Activated T-cell treated with anti-CD3 and anti-CD28 coated beads, Interleukin-2, amount 50 U/mL, for 72 hours (primary cell): ENCODE measurements around the gene DRD5. TPM values are rescaled to one million over a fixed set of nuclear protein-coding genes. Genes with fewer than 3 reads are reported as not detected.
"Not testable (repeated sequence)": the region's sequence is repeated elsewhere in the genome, so short reads cannot be mapped to it uniquely, and the experiment has no call there.

Experiments
- ATAC-seq, 2 donors: fragments of 150-1000 bp; cut with Tn5 transposase; replicated peaks in 1 of 2; 2 replicates each; pipeline ENCODE4 v1.10.0; 2021; ENCODE audit warnings: moderate library complexity in 2 of 2, mild to moderate bottlenecking in 1 of 2
- DNase-seq, 2 donors: peaks; one replicate each; pipeline ENCODE4 v3.0.0; 2021 to 2022; ENCODE audit warnings: mixed read lengths in 1 of 2
- H3K27ac Mint-ChIP-seq: one replicate; pipeline ENCODE4 v1.8.0; 2022; ENCODE audit warnings: mild to moderate bottlenecking, moderate library complexity, mixed read lengths
- H3K27me3 Mint-ChIP-seq: one replicate; pipeline ENCODE4 v1.8.0; 2022; ENCODE audit warnings: low read depth, mixed read lengths
- H3K36me3 Mint-ChIP-seq, 2 donors: one replicate each; pipeline ENCODE4 v1.8.0; 2022; ENCODE audit warnings: mixed read lengths in 2 of 2, mild to moderate bottlenecking in 1 of 2; ENCODE audit not compliant: insufficient read depth in 2 of 2
- H3K4me1 Mint-ChIP-seq: one replicate; pipeline ENCODE4 v1.8.0; 2022; ENCODE audit warnings: low read depth, mixed read lengths
- H3K4me3 Mint-ChIP-seq, 2 donors: one replicate each; pipeline ENCODE4 v1.8.0; 2022; ENCODE audit warnings: mild to moderate bottlenecking in 2 of 2, mixed read lengths in 2 of 2, moderate library complexity in 2 of 2
- H3K9me3 Mint-ChIP-seq, 2 donors: one replicate each; pipeline ENCODE4 v1.8.0; 2022; ENCODE audit warnings: mixed read lengths in 2 of 2
- total RNA-seq, 2 donors: library from RNA; stranded (reverse); gene quantifications; one replicate each; pipeline ENCODE4 v1.2.3, GENCODE V29; 2022

DRD5 gene
- total RNA-seq: not detected

- Mint-ChIP-seq H3K4me1 (no peaks in the 10 kb centered on the region), H3K27me3 (peaks cover 74% of the 10 kb centered on the region)
Measured at GRCh38 chr4:9781343-9782135, at the start of gene DRD5. TSS of gene DRD5 (plus strand) at chr4:9781634. CDS start at chr4:9782030, 396 bp downstream.

GRCh38 chr4:9732256-9732655, 49.2 kb upstream of the DRD5 start:
- not testable (repeated sequence) for DNase-seq, H3K4me3 Mint-ChIP-seq, H3K4me1 Mint-ChIP-seq, H3K27ac Mint-ChIP-seq, H3K9me3 Mint-ChIP-seq, H3K36me3 Mint-ChIP-seq, H3K27me3 Mint-ChIP-seq, ATAC-seq

More at GRCh38 chr4:9781343-9782135, at the start of gene DRD5:
- H3K27ac Mint-ChIP-seq: no peak within 1 kb of the TSS
- peaks cover 0 to 2% of the 10 kb centered on the region in 2 donors for H3K36me3 Mint-ChIP-seq
- ATAC-seq (no peak), DNase-seq (no peak)
- no peaks in the 10 kb centered on the region for H3K9me3 Mint-ChIP-seq
- H3K4me3 Mint-ChIP-seq: no peak within 1 kb of the TSS

- H3K27ac Mint-ChIP-seq: no peak overlapping the region
Measured at GRCh38 chr4:9735515-9735914, 45.9 kb upstream of the DRD5 start.

GRCh38 chr4:9737280-9737679, 44.2 kb upstream of the DRD5 start:
- not testable (repeated sequence) for H3K9me3 Mint-ChIP-seq, H3K4me3 Mint-ChIP-seq, ATAC-seq

More at GRCh38 chr4:9735515-9735914, 45.9 kb upstream of the DRD5 start:
- Mint-ChIP-seq H3K9me3 (no peaks in the 10 kb centered on the region), H3K27me3 (peaks cover 4% of the 10 kb centered on the region), H3K36me3 (no peaks in the 10 kb centered on the region), H3K4me1 (no peaks in the 10 kb centered on the region), H3K4me3 (no peak overlapping the region)
- DNase-seq (no peak), ATAC-seq (no peak)

GRCh38 chr4:9743789-9744188, 37.6 kb upstream of the DRD5 start:
- peaks cover 13% of the 10 kb centered on the region for H3K27me3 Mint-ChIP-seq
- not testable (repeated sequence) for H3K27ac Mint-ChIP-seq, H3K36me3 Mint-ChIP-seq, ATAC-seq, H3K4me1 Mint-ChIP-seq, H3K9me3 Mint-ChIP-seq, DNase-seq, H3K4me3 Mint-ChIP-seq

More at GRCh38 chr4:9737280-9737679, 44.2 kb upstream of the DRD5 start:
- H3K27me3 Mint-ChIP-seq, DNase-seq, H3K4me1 Mint-ChIP-seq, H3K36me3 Mint-ChIP-seq, H3K27ac Mint-ChIP-seq: not testable (repeated sequence)

GRCh38 chr4:9745782-9746181, 35.7 kb upstream of the DRD5 start:
- Mint-ChIP-seq H3K4me3 (no peak overlapping the region), H3K36me3 (no peaks in the 10 kb centered on the region), H3K4me1 (no peaks in the 10 kb centered on the region), H3K27ac (no peak overlapping the region), H3K27me3 (peaks cover 8% of the 10 kb centered on the region), H3K9me3 (peaks cover 5 to 8% of the 10 kb centered on the region in 2 donors)
- DNase-seq (no peak), ATAC-seq (no peak)

GRCh38 chr4:9758641-9759317, 22.7 kb upstream of the DRD5 start:
- Mint-ChIP-seq H3K4me3 (no peak overlapping the region), H3K27ac (no peak overlapping the region), H3K36me3 (no peaks in the 10 kb centered on the region), H3K9me3 (no peaks in the 10 kb centered on the region), H3K4me1 (no peaks in the 10 kb centered on the region), H3K27me3 (peaks cover 17% of the 10 kb centered on the region)
- DNase-seq (no peak), ATAC-seq (peak; percentile 52 to 67)

GRCh38 chr4:9762823-9763475, 18.5 kb upstream of the DRD5 start:
- Mint-ChIP-seq H3K36me3 (no peaks in the 10 kb centered on the region), H3K4me1 (no peaks in the 10 kb centered on the region), H3K4me3 (no peak overlapping the region), H3K27me3 (peaks cover 38% of the 10 kb centered on the region), H3K9me3 (no peaks in the 10 kb centered on the region), H3K27ac (no peak overlapping the region)
- peak; percentile 30 to 40 for ATAC-seq
- peak; percentile 47 to 60 for DNase-seq

- Mint-ChIP-seq H3K27me3 (peaks cover 41% of the 10 kb centered on the region), H3K4me1 (no peaks in the 10 kb centered on the region), H3K4me3 (no peak overlapping the region), H3K27ac (no peak overlapping the region), H3K9me3 (no peaks in the 10 kb centered on the region), H3K36me3 (no peaks in the 10 kb centered on the region)
- ATAC-seq (no peak), DNase-seq (no peak)
Measured at GRCh38 chr4:9764155-9764696, 17.2 kb upstream of the DRD5 start.

- H3K9me3 Mint-ChIP-seq: no peaks in the 10 kb centered on the region
- H3K4me1 Mint-ChIP-seq: no peaks in the 10 kb centered on the region
- ATAC-seq: no peak
- H3K4me3 Mint-ChIP-seq: no peak overlapping the region
- no peak overlapping the region for H3K27ac Mint-ChIP-seq
- H3K27me3 Mint-ChIP-seq: peaks cover 47% of the 10 kb centered on the region
- no peaks in the 10 kb centered on the region for H3K36me3 Mint-ChIP-seq
- DNase-seq: peak; percentile 20 to 22
Measured at GRCh38 chr4:9765091-9765490, 16.3 kb upstream of the DRD5 start.

- DNase-seq: no peak
- Mint-ChIP-seq H3K27ac (no peak overlapping the region), H3K36me3 (peaks cover 0 to 1% of the 10 kb centered on the region in 2 donors), H3K4me1 (no peaks in the 10 kb centered on the region), H3K27me3 (peaks cover 64% of the 10 kb centered on the region), H3K4me3 (no peak overlapping the region), H3K9me3 (no peaks in the 10 kb centered on the region)
- ATAC-seq: no peak
Measured at GRCh38 chr4:9769321-9769720, 12.1 kb upstream of the DRD5 start.

GRCh38 chr4:9771034-9771433, 10.4 kb upstream of the DRD5 start:
- H3K36me3 Mint-ChIP-seq: peaks cover 0 to 1% of the 10 kb centered on the region in 2 donors
- H3K27me3 Mint-ChIP-seq: peaks cover 51% of the 10 kb centered on the region
- DNase-seq (peak in 1 of 2 donors; percentile 9), ATAC-seq (no peak)
- no peaks in the 10 kb centered on the region for H3K4me1 Mint-ChIP-seq
- H3K27ac Mint-ChIP-seq: no peak overlapping the region
- H3K9me3 Mint-ChIP-seq: peaks cover 0 to 2% of the 10 kb centered on the region in 2 donors
- no peak overlapping the region for H3K4me3 Mint-ChIP-seq

GRCh38 chr4:9773471-9773870, 8.0 kb upstream of the DRD5 start:
- Mint-ChIP-seq H3K27ac (no peak overlapping the region), H3K36me3 (peaks cover 0 to 1% of the 10 kb centered on the region in 2 donors), H3K9me3 (peaks cover 0 to 2% of the 10 kb centered on the region in 2 donors), H3K4me3 (no peak overlapping the region), H3K4me1 (no peaks in the 10 kb centered on the region), H3K27me3 (peaks cover 36% of the 10 kb centered on the region)
- no peak for ATAC-seq
- no peak for DNase-seq
